Astrocyte (in vitro differentiated cells and primary cell): ENCODE results near the gene UCHL5. TPM values are rescaled to one million over a fixed set of nuclear protein-coding genes. Genes with fewer than 3 reads are reported as not detected.

Experiments used
- DNase-seq: peaks from one replicate; pipeline ENCODE4 v3.0.0-alpha.2; 2010; ENCODE audit warnings: low read depth
- FAIRE-seq: peaks from 2 replicates; lab custom pipeline; 2011; peaks lifted over from hg19 to GRCh38; lab: Jason Lieb, UNC
- H2AFZ ChIP-seq: 2 replicates; pipeline ENCODE4 v1.6.0; 2012; ENCODE audit warnings: low read depth, low read length, inconsistent platforms
- H3K27ac ChIP-seq: 2 replicates; pipeline ENCODE4 v1.5.1; 2011; ENCODE audit warnings: low read depth, low read length, inconsistent platforms
- H3K27me3 ChIP-seq: 2 replicates; pipeline ENCODE4 v1.6.0; 2011; ENCODE audit warnings: low read length, inconsistent platforms; ENCODE audit not compliant: insufficient read depth
- H3K36me3 ChIP-seq: 2 replicates; pipeline ENCODE4 v1.5.1; 2011; ENCODE audit warnings: low read length, inconsistent platforms; ENCODE audit not compliant: insufficient read depth
- H3K4me1 ChIP-seq: 2 replicates; pipeline ENCODE4 v1.5.1; 2011; ENCODE audit warnings: low read length, inconsistent platforms; ENCODE audit not compliant: insufficient read depth
- H3K4me2 ChIP-seq: 2 replicates; pipeline ENCODE4 v1.6.0; 2012; ENCODE audit warnings: low read length, inconsistent platforms
- H3K4me3 ChIP-seq: 2 replicates; pipeline ENCODE4 v1.5.1; 2011; ENCODE audit warnings: low read depth, mild to moderate bottlenecking, low read length, inconsistent platforms; ENCODE audit not compliant: insufficient read depth
- H3K79me2 ChIP-seq: 2 replicates; pipeline ENCODE4 v1.6.0; 2012; ENCODE audit warnings: mild to moderate bottlenecking, low read length, inconsistent platforms; ENCODE audit not compliant: insufficient read depth
- H3K9ac ChIP-seq: 2 replicates; pipeline ENCODE4 v1.6.0; 2012; ENCODE audit warnings: mild to moderate bottlenecking, low read length, inconsistent platforms
- H3K9me3 ChIP-seq: 2 replicates; pipeline ENCODE4 v1.5.1; 2012; ENCODE audit warnings: low read depth, mild to moderate bottlenecking, low read length, inconsistent platforms; ENCODE audit not compliant: insufficient read depth
- H4K20me1 ChIP-seq: 2 replicates; pipeline ENCODE4 v1.6.0; 2012; ENCODE audit warnings: low read length, inconsistent platforms; ENCODE audit not compliant: insufficient read depth
- H3K27ac Mint-ChIP-seq: one replicate; pipeline ENCODE4 v1.8.0; 2021; ENCODE audit warnings: mild to moderate bottlenecking, mixed read lengths; ENCODE audit not compliant: unreplicated experiment
- H3K27me3 Mint-ChIP-seq: one replicate; pipeline ENCODE4 v1.8.0; 2021; ENCODE audit warnings: low read depth, mixed read lengths; ENCODE audit not compliant: unreplicated experiment
- H3K36me3 Mint-ChIP-seq: one replicate; pipeline ENCODE4 v1.8.0; 2021; ENCODE audit warnings: low read depth, mixed read lengths; ENCODE audit not compliant: unreplicated experiment
- H3K4me1 Mint-ChIP-seq: one replicate; pipeline ENCODE4 v1.8.0; 2021; ENCODE audit warnings: low read depth, mixed read lengths; ENCODE audit not compliant: unreplicated experiment
- H3K4me3 Mint-ChIP-seq: one replicate; pipeline ENCODE4 v1.8.0; 2021; ENCODE audit warnings: mild to moderate bottlenecking, moderate library complexity, mixed read lengths; ENCODE audit not compliant: unreplicated experiment
- H3K9me3 Mint-ChIP-seq: one replicate; pipeline ENCODE4 v1.8.0; 2021; ENCODE audit warnings: mild to moderate bottlenecking, mixed read lengths; ENCODE audit not compliant: unreplicated experiment
- EZH2 ChIP-seq: IDR thresholded peaks from 2 replicates; pipeline ENCODE4 v1.6.1; 2012; ENCODE audit warnings: mild to moderate bottlenecking, low read length, inconsistent platforms; ENCODE audit not compliant: insufficient read depth
- total RNA-seq: library from RNA; stranded (reverse); gene quantifications from 2 replicates; pipeline ENCODE4 v1.2.1, GENCODE V29; 2021
- TF ChIP-seq, protein P1 (sequence below): IDR thresholded peaks from 2 replicates; pipeline ENCODE4 v1.5.1; 2011; ENCODE audit warnings: low read depth, mild to moderate bottlenecking, inconsistent platforms, low read length, moderate library complexity; ENCODE audit not compliant: insufficient read depth

The UCHL5 gene
- total RNA-seq, 1 donor from 2014 or later: 33.3 TPM

DNA sequence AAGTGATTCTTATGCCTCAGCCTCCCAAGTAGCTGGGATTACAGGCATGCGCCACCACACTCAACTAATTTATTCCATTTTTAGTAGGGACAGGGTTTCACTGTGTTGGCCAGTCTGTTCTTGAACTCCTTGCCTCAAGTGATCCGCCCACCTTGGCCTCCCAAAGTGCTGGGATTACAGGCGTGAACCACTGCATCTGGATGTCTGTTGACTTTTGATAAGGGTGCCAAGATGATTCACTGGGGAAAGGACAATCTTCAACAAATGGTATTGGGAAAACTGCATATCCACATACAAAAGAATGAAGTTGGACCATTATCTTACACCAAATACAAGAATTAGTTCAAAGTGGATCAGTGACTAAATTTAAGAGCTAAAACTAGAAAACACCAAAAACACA lies 20.0 kb upstream of the UCHL5 start:
- TF ChIP-seq, protein P1, sequence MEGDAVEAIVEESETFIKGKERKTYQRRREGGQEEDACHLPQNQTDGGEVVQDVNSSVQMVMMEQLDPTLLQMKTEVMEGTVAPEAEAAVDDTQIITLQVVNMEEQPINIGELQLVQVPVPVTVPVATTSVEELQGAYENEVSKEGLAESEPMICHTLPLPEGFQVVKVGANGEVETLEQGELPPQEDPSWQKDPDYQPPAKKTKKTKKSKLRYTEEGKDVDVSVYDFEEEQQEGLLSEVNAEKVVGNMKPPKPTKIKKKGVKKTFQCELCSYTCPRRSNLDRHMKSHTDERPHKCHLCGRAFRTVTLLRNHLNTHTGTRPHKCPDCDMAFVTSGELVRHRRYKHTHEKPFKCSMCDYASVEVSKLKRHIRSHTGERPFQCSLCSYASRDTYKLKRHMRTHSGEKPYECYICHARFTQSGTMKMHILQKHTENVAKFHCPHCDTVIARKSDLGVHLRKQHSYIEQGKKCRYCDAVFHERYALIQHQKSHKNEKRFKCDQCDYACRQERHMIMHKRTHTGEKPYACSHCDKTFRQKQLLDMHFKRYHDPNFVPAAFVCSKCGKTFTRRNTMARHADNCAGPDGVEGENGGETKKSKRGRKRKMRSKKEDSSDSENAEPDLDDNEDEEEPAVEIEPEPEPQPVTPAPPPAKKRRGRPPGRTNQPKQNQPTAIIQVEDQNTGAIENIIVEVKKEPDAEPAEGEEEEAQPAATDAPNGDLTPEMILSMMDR: no peak
- no peaks in the 10 kb centered on the region for H3K9me3 ChIP-seq

DNA sequence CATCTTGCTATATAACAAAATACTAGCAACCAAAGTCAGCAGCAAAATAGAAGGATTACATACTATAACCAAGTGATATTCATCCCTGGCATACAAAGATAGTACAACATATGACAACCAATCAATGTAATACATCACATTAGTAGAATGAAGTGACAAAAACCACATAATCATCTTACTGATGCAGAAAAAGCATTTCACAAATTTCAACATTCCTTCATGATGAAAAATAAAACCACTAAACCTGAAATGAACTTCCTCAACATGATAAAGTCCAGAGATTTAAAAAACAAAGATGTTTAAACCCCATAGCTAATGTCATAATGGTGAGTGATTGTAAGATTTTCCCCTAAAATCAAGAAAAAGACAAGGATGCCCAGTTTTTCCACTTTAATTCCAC lies 18.8 kb upstream of the UCHL5 start:
- Histone ChIP-seq H3K27ac (no peak overlapping the region), H3K9me3 (no peaks in the 10 kb centered on the region), H3K4me1 (no peaks in the 10 kb centered on the region), H4K20me1 (peaks cover 8% of the 10 kb centered on the region), H2AFZ (no peak overlapping the region), H3K79me2 (peaks cover 26% of the 10 kb centered on the region), H3K9ac (no peak overlapping the region), H3K4me2 (no peak overlapping the region), H3K27me3 (no peaks in the 10 kb centered on the region), H3K4me3 (no peak overlapping the region), H3K36me3 (peaks cover 29% of the 10 kb centered on the region)
- DNase-seq (peak; percentile 65), FAIRE-seq (no peak)
- Mint-ChIP-seq H3K9me3 (no peaks in the 10 kb centered on the region), H3K4me1 (peaks cover 6% of the 10 kb centered on the region), H3K27me3 (no peaks in the 10 kb centered on the region), H3K36me3 (peaks cover 29% of the 10 kb centered on the region), H3K27ac (no peak overlapping the region), H3K4me3 (no peak overlapping the region)
- no peak for TF ChIP-seq EZH2
- TF ChIP-seq, protein P1: no peak

More for the DNA sequence above, 20.0 kb upstream of the UCHL5 start:
- Histone ChIP-seq H3K27ac (no peak overlapping the region), H4K20me1 (peaks cover 8% of the 10 kb centered on the region), H3K36me3 (peaks cover 41% of the 10 kb centered on the region), H3K27me3 (no peaks in the 10 kb centered on the region), H3K4me2 (no peak overlapping the region), H3K79me2 (peaks cover 21% of the 10 kb centered on the region), H3K4me1 (no peaks in the 10 kb centered on the region), H3K4me3 (no peak overlapping the region), H2AFZ (no peak overlapping the region), H3K9ac (no peak overlapping the region)
- Mint-ChIP-seq H3K4me1 (peaks cover 6% of the 10 kb centered on the region), H3K27ac (no peak overlapping the region), H3K4me3 (no peak overlapping the region), H3K27me3 (no peaks in the 10 kb centered on the region), H3K9me3 (no peaks in the 10 kb centered on the region), H3K36me3 (peaks cover 29% of the 10 kb centered on the region)
- no peak for FAIRE-seq
- DNase-seq: no peak

DNA sequence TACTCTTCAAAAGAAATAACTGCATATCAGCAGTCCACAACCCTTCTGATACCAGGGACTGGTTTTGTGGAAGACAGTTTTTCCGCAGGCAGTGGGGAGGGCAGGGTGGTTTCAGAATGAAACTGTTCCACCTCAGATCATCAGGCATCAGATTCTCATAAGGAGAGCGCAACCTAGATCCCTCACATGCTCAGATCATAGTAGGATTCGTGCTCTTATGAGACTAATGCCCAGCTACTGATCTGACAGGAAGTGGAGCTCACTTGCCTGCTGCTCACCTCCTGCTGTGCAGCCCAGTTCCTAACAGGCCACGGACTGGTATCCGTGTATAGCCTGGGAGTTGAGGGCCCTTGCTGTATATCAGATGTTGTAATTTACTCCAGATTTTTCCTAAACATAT lies 11.8 kb upstream of the UCHL5 start:
- Histone ChIP-seq H3K36me3 (peaks cover 4% of the 10 kb centered on the region), H3K79me2 (peaks cover 86% of the 10 kb centered on the region), H3K9me3 (no peaks in the 10 kb centered on the region), H2AFZ (no peak overlapping the region), H3K27ac (peak overlapping the region; percentile 40), H3K4me1 (peaks cover 6% of the 10 kb centered on the region), H3K9ac (peak overlapping the region; percentile 22), H4K20me1 (peaks cover 38% of the 10 kb centered on the region), H3K4me3 (no peak overlapping the region), H3K4me2 (peak overlapping the region; percentile 24), H3K27me3 (no peaks in the 10 kb centered on the region)
- Mint-ChIP-seq H3K27me3 (no peaks in the 10 kb centered on the region), H3K36me3 (peaks cover 2% of the 10 kb centered on the region), H3K27ac (no peak overlapping the region), H3K4me1 (peaks cover 11% of the 10 kb centered on the region), H3K4me3 (no peak overlapping the region), H3K9me3 (no peaks in the 10 kb centered on the region)
- FAIRE-seq: no peak
- TF ChIP-seq, protein P1: no peak
- no peak for DNase-seq
